Ascending aorta (tissue), 2 donors: Measurements from ENCODE around the gene BMS1. TPM values are rescaled to one million over a fixed set of nuclear protein-coding genes. Genes with fewer than 3 reads are reported as not detected.
"Not testable (repeated sequence)": the region's sequence is repeated elsewhere in the genome, so short reads cannot be mapped to it uniquely, and the experiment has no call there.

Experiments
- DNase-seq, 2 donors: peaks; one replicate each; pipeline ENCODE4 v3.0.0-alpha.2; 2019; ENCODE audit warnings: low spot score in 2 of 2
- H3K27ac ChIP-seq, 2 donors: fragments of 200-600 bp; sonication (generic); one replicate each; pipeline ENCODE4 v1.5.1; 2016 to 2017; ENCODE audit warnings: mild to moderate bottlenecking in 1 of 2
- H3K27me3 ChIP-seq: fragments of 200-600 bp; sonication (generic); one replicate; pipeline ENCODE4 v1.5.1; 2017
- H3K36me3 ChIP-seq, 2 donors: fragments of 200-600 bp; sonication (generic); one replicate each; pipeline ENCODE4 v1.5.1; 2016
- H3K4me1 ChIP-seq, 2 donors: fragments of 200-600 bp; sonication (generic); one replicate each; pipeline ENCODE4 v1.5.1; 2016 to 2017; ENCODE audit warnings: mild to moderate bottlenecking in 1 of 2
- H3K4me3 ChIP-seq, 2 donors: fragments of 200-600 bp; sonication (generic); one replicate each; pipeline ENCODE4 v1.5.1; 2016 to 2017; ENCODE audit warnings: mild to moderate bottlenecking in 1 of 2
- H3K9me3 ChIP-seq, 2 donors: fragments of 200-600 bp; sonication (generic); one replicate each; pipeline ENCODE4 v1.5.1; 2016
- CTCF ChIP-seq, 3 experiments: fragments of 200-600 bp in 2 of 3; fragments of 450-650 bp in 1 of 3; sonication (generic) in 2 of 3; IDR thresholded peaks; one replicate each; pipeline ENCODE4 v1.5.1; 2016 to 2019; ENCODE audit warnings: antibody characterized with exemption in 3 of 3, mild to moderate bottlenecking in 1 of 3, moderate library complexity in 1 of 3
- intact Hi-C: fragments of 100-400 bp; cut with DNase I; formaldehyde crosslinking; loops from one replicate; pipeline ENCODE4 v1.15.1; 2023
- total RNA-seq: library from RNA; depleted of rRNA; stranded (reverse); fragments of >200 nt; gene quantifications from one replicate; pipeline ENCODE4 v1.1.0, GENCODE V29; 2016

Gene BMS1
- total RNA-seq, 1 donor from 2014 or later: 6.2 TPM

- Histone ChIP-seq H3K4me1 (no peaks in the 10 kb centered on the region), H3K9me3 (no peaks in the 10 kb centered on the region), H3K36me3 (no peaks in the 10 kb centered on the region), H3K27me3 (no peaks in the 10 kb centered on the region), H3K27ac (no peak overlapping the region), H3K4me3 (no peak overlapping the region)
- TF ChIP-seq CTCF (IDR thresholded peaks at IDR 0.05): no peak
- no peak for DNase-seq
- intact Hi-C loops: loop anchor here (1.0 kb wide), 1 partner anchor 240 kb away; no protein-coding TSS in a partner anchor
Observed at GRCh38 chr10:42865716-42866114, 83.1 kb downstream of the BMS1 start.

DNA sequence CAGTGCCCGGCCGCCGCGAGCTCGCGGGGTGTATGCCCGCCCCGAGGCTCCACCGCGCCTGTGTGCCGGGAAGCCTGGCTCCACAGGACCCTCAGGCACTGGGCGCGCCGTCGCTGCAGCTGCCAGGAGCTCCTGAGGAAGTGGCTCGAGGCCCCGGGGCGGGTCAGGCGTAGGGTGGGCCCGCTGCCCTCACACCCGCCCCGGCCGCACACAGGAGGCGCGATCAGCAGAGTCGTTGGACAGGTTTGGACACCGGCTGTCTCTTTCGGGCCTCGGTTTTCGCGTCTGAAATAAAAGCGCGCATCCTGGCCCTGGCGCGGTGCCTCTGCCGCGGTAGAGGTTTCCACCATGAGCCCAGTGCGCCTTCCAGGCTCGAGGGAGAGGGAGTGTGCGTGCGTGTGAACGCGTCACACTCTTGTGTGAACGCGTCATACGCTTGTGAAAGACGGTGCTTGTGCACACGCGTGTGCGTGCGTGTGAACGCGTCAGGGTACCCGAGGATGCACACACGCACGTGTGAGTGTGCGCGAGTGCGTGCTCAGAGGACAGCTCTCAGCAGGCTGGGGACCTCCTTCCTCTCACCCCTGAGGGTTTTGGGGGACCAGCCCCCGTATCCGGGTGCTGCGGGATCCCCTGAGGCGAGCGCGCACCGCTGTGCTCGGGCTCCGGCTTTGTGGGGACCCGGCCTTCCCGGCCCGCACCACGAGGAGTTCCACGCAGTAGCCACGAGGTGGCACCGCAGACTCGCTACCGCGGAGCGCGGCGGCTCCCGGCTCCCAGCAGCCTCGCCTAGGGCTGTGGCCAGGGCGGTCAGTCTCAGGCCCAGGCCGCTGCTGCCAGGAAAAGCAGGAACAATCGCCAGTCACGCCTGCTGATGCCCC, 83.8 kb downstream of the BMS1 start:
- H3K9me3 ChIP-seq: no peaks in the 10 kb centered on the region
- intact Hi-C loops: loop anchor here (1.0 kb wide), 1 partner anchor 239 kb away; no protein-coding TSS in a partner anchor
- no peak for DNase-seq
- no peaks in the 10 kb centered on the region for H3K27me3 ChIP-seq
- no peak overlapping the region for H3K27ac ChIP-seq
- H3K4me3 ChIP-seq: peak overlapping the region; percentile 21 to 34
- no peaks in the 10 kb centered on the region for H3K36me3 ChIP-seq
- no peaks in the 10 kb centered on the region for H3K4me1 ChIP-seq
- peak; percentile 25 to 52 (median 31) for TF ChIP-seq CTCF (IDR thresholded peaks at IDR 0.05)

DNA sequence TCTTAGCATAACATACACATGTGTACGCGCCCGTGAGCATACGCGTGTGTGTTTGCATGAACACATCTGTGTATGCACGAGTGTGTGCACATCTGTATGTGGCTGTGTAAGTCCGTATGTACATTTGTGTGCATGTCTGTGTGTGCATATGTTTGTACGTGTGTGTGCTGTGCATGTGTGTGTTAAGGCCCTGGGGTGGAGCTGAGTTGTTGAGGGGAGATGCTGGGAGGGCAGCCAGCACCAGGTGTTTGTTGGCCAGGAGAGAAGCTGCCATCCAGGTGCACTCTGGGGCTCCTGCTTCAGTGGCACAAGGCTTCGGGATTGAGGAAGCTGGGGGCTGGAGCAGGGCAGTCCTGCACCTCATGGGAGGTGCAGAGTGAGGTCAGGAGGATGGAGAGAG, 85.0 kb downstream of the BMS1 start:
- H3K27ac ChIP-seq: no peak overlapping the region
- H3K4me3 ChIP-seq: no peak overlapping the region
- H3K36me3 ChIP-seq: no peaks in the 10 kb centered on the region
- TF ChIP-seq CTCF (IDR thresholded peaks at IDR 0.05): no peak
- no peaks in the 10 kb centered on the region for H3K27me3 ChIP-seq
- no peak for DNase-seq
- H3K4me1 ChIP-seq: no peaks in the 10 kb centered on the region
- H3K9me3 ChIP-seq: no peaks in the 10 kb centered on the region
- intact Hi-C loops: no loop called here

DNA sequence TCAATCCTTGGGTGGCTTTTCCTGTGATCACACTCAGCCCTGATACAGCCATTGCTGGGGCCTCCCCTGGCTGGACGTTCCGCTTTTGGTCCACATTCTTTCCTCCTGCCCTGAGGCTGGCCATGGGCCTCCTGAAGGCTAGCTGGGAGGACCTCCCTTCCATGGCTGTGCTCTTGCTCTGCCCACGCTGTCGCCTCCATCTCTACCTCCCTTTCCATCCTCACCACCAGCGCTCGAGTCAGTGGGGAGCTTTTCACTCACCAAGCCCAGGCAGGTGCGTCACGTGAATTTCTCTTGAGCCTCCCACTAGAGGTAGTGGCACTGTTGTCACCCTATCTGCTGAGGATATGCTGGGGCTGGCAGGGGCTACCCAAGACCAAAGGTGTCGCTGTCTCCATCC, 85.9 kb downstream of the BMS1 start:
- intact Hi-C loops: no loop called here
- Histone ChIP-seq H3K4me3 (no peak overlapping the region), H3K36me3 (no peaks in the 10 kb centered on the region), H3K27me3 (no peaks in the 10 kb centered on the region), H3K9me3 (no peaks in the 10 kb centered on the region), H3K27ac (no peak overlapping the region), H3K4me1 (no peaks in the 10 kb centered on the region)
- no peak for TF ChIP-seq CTCF (IDR thresholded peaks at IDR 0.05)
- no peak for DNase-seq

DNA sequence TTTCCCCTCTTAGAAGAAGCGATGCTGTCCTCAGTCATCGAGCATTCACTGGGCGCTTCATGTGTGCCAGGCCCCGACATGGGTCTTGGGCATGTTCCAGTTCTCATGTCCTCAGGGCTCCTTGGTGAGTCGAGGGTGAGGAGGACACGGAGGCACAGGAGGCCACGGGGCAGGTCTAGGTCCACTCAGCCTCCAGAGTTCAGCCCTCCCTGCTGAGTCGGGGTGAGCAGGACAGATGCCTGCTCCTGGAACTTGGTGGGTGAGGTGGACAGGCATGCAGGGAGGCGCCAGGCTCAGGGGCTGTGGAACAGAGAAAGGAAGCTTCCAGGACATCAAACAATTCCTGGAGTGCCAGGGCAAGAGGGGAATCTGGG, 87.4 kb downstream of the BMS1 start:
- Histone ChIP-seq H3K27me3 (no peaks in the 10 kb centered on the region), H3K9me3 (no peaks in the 10 kb centered on the region), H3K27ac (no peak overlapping the region), H3K36me3 (no peaks in the 10 kb centered on the region), H3K4me1 (no peaks in the 10 kb centered on the region), H3K4me3 (no peak overlapping the region)
- no peak for DNase-seq
- intact Hi-C loops: no loop called here
- no peak for TF ChIP-seq CTCF (IDR thresholded peaks at IDR 0.05)

- H3K4me1 ChIP-seq, H3K9me3 ChIP-seq, intact Hi-C loops, DNase-seq, H3K27ac ChIP-seq, H3K36me3 ChIP-seq, H3K4me3 ChIP-seq, H3K27me3 ChIP-seq: not testable (repeated sequence)
Observed at GRCh38 chr10:42871138-42871641, 88.6 kb downstream of the BMS1 start.
